ENCODE results near the gene ZNF682.

ZNF682 gene

DNA sequence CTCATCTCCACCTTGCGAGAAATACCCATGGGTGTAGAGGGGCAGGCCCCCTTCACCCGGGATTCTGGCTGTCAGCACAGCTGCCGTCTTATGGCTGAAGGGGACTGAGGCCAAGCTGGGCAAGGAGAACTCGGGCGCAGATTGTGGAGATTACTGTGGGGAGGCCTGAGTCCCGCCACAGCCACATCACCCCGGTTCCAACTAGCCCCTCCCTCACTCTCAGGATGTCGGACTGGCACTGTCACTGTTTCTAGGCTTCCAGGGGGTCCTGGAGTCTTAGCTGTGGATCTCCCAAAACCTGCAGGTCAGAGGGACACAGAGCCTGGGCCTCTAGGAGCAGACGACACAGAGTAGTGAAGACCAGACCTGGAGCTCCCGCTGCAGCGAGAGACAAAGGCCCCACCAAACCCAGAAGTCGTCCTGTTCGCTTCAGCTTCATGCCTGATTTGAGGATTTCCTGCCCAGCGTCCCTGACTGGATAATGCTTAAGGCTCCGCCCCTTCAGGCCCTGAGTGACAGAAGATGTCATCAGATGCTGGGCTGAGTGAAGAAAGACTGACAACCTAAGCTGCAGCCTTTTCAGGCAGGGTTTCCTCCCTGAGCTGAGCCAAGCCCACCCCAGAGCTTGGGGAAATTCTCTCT, 82.8 kb downstream of the ZNF682 start:
- no peak for TF ChIP-seq ZNF2 (tag by site-specific recombination; IDR thresholded peaks at IDR 0.05)
- no peak for TF ChIP-seq ZNF221 (tag by site-specific recombination; IDR thresholded peaks at IDR 0.05; ENCODE audit: borderline replicate concordance)
- TF ChIP-seq, protein P1, sequence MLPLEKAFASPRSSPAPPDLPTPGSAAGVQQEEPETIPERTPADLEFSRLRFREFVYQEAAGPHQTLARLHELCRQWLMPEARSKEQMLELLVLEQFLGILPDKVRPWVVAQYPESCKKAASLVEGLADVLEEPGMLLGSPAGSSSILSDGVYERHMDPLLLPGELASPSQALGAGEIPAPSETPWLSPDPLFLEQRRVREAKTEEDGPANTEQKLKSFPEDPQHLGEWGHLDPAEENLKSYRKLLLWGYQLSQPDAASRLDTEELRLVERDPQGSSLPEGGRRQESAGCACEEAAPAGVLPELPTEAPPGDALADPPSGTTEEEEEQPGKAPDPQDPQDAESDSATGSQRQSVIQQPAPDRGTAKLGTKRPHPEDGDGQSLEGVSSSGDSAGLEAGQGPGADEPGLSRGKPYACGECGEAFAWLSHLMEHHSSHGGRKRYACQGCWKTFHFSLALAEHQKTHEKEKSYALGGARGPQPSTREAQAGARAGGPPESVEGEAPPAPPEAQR (tag by site-specific recombination; IDR thresholded peaks at IDR 0.05): no peak
- Histone ChIP-seq H3K4me1 (ENCODE audit: control insufficient read depth, insufficient read depth, low read length) (no peaks in the 10 kb centered on the region), H3K36me3 (ENCODE audit: control insufficient read depth in 2 of 2, insufficient read depth in 1 of 2, low read length in 2 of 2) (no peaks in the 10 kb centered on the region), H3K27ac (ENCODE audit: extremely low read depth, low read depth, low read length) (no peak overlapping the region), H3K9me3 (ENCODE audit: control insufficient read depth, insufficient read depth, low read depth, low read length) (no peaks in the 10 kb centered on the region), H3K4me3 (ENCODE audit: low read depth, low read length) (no peak overlapping the region)
- ChIA-PET POLR2A (no interaction called here), CTCF (no interaction called here)

DNA sequence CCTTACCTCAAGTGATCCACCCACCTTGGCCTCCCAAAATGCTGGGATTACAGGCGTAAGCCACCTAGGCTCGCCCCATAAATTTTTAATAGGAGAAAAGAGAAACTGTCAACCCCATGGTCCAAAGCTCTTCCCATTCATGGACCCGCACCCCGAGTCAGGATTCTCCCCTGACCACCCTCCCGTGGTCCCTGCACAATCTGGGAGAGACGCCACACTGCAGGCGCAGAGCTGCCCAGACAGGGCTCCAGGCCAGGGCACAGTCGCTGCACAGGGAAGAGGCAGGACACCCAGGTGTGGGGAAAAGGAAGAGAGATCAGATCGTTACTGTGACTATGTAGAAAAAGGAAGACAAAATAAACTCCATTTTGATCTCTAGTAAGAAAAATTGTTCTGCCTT, 84.1 kb downstream of the ZNF682 start:
- Histone ChIP-seq H3K4me1 (ENCODE audit: control insufficient read depth, insufficient read depth, low read length) (no peaks in the 10 kb centered on the region), H3K4me3 (ENCODE audit: low read depth, low read length) (no peak overlapping the region), H3K36me3 (ENCODE audit: control insufficient read depth in 2 of 2, insufficient read depth in 1 of 2, low read length in 2 of 2) (no peaks in the 10 kb centered on the region), H3K9me3 (ENCODE audit: control insufficient read depth, insufficient read depth, low read depth, low read length) (no peaks in the 10 kb centered on the region), H3K27ac (ENCODE audit: extremely low read depth, low read depth, low read length) (no peak overlapping the region)
- ChIA-PET CTCF (no interaction called here), POLR2A (no interaction called here)
- TF ChIP-seq, protein P2, sequence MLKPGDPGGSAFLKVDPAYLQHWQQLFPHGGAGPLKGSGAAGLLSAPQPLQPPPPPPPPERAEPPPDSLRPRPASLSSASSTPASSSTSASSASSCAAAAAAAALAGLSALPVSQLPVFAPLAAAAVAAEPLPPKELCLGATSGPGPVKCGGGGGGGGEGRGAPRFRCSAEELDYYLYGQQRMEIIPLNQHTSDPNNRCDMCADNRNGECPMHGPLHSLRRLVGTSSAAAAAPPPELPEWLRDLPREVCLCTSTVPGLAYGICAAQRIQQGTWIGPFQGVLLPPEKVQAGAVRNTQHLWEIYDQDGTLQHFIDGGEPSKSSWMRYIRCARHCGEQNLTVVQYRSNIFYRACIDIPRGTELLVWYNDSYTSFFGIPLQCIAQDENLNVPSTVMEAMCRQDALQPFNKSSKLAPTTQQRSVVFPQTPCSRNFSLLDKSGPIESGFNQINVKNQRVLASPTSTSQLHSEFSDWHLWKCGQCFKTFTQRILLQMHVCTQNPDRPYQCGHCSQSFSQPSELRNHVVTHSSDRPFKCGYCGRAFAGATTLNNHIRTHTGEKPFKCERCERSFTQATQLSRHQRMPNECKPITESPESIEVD (tag by site-specific recombination; IDR thresholded peaks at IDR 0.05): no peak
- no peak for TF ChIP-seq ZNF768 (tag by site-specific recombination; IDR thresholded peaks at IDR 0.05)
- TF ChIP-seq ZNF837 (tag by site-specific recombination; IDR thresholded peaks at IDR 0.05): no peak
- no peak for TF ChIP-seq ZNF391 (tag by site-specific recombination; IDR thresholded peaks at IDR 0.05; ENCODE audit: borderline replicate concordance, low read depth)
- TF ChIP-seq, protein P3, sequence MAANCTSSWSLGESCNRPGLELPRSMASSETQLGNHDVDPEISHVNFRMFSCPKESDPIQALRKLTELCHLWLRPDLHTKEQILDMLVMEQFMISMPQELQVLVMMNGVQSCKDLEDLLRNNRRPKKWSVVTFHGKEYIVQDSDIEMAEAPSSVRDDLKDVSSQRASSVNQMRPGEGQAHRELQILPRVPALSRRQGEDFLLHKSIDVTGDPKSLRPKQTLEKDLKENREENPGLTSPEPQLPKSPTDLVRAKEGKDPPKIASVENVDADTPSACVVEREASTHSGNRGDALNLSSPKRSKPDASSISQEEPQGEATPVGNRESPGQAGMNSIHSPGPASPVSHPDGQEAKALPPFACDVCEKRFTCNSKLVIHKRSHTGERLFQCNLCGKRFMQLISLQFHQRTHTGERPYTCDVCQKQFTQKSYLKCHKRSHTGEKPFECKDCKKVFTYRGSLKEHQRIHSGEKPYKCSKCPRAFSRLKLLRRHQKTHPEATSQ (tag by site-specific recombination; IDR thresholded peaks at IDR 0.05): no peak
- no peak for TF ChIP-seq ZIC2 (tag by site-specific recombination; IDR thresholded peaks at IDR 0.05)
- TF ChIP-seq ZNF707 (tag by site-specific recombination; IDR thresholded peaks at IDR 0.05): no peak
- TF ChIP-seq ZNF623 (tag by site-specific recombination; IDR thresholded peaks at IDR 0.05): no peak
- TF ChIP-seq, protein P4, sequence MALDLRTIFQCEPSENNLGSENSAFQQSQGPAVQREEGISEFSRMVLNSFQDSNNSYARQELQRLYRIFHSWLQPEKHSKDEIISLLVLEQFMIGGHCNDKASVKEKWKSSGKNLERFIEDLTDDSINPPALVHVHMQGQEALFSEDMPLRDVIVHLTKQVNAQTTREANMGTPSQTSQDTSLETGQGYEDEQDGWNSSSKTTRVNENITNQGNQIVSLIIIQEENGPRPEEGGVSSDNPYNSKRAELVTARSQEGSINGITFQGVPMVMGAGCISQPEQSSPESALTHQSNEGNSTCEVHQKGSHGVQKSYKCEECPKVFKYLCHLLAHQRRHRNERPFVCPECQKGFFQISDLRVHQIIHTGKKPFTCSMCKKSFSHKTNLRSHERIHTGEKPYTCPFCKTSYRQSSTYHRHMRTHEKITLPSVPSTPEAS (tag by site-specific recombination; IDR thresholded peaks at IDR 0.05): no peak
- TF ChIP-seq, protein P5, sequence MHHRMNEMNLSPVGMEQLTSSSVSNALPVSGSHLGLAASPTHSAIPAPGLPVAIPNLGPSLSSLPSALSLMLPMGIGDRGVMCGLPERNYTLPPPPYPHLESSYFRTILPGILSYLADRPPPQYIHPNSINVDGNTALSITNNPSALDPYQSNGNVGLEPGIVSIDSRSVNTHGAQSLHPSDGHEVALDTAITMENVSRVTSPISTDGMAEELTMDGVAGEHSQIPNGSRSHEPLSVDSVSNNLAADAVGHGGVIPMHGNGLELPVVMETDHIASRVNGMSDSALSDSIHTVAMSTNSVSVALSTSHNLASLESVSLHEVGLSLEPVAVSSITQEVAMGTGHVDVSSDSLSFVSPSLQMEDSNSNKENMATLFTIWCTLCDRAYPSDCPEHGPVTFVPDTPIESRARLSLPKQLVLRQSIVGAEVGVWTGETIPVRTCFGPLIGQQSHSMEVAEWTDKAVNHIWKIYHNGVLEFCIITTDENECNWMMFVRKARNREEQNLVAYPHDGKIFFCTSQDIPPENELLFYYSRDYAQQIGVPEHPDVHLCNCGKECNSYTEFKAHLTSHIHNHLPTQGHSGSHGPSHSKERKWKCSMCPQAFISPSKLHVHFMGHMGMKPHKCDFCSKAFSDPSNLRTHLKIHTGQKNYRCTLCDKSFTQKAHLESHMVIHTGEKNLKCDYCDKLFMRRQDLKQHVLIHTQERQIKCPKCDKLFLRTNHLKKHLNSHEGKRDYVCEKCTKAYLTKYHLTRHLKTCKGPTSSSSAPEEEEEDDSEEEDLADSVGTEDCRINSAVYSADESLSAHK (tag by site-specific recombination; IDR thresholded peaks at IDR 0.05): no peak
- no peak for TF ChIP-seq KLF16 (tag by site-specific recombination; IDR thresholded peaks at IDR 0.05)
- TF ChIP-seq, protein P6, sequence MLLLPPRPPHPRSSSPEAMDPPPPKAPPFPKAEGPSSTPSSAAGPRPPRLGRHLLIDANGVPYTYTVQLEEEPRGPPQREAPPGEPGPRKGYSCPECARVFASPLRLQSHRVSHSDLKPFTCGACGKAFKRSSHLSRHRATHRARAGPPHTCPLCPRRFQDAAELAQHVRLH (tag by site-specific recombination; IDR thresholded peaks at IDR 0.05): no peak
- TF ChIP-seq ZNF223 (tag by site-specific recombination; IDR thresholded peaks at IDR 0.05): no peak
- TF ChIP-seq, protein P7, sequence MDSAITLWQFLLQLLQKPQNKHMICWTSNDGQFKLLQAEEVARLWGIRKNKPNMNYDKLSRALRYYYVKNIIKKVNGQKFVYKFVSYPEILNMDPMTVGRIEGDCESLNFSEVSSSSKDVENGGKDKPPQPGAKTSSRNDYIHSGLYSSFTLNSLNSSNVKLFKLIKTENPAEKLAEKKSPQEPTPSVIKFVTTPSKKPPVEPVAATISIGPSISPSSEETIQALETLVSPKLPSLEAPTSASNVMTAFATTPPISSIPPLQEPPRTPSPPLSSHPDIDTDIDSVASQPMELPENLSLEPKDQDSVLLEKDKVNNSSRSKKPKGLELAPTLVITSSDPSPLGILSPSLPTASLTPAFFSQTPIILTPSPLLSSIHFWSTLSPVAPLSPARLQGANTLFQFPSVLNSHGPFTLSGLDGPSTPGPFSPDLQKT (IDR thresholded peaks at IDR 0.05; ENCODE audit: borderline replicate concordance, low read depth, low read length): no peak
- no peak for TF ChIP-seq HOXC10 (CRISPR knock-in tag; IDR thresholded peaks at IDR 0.05)
- TF ChIP-seq, protein P8, sequence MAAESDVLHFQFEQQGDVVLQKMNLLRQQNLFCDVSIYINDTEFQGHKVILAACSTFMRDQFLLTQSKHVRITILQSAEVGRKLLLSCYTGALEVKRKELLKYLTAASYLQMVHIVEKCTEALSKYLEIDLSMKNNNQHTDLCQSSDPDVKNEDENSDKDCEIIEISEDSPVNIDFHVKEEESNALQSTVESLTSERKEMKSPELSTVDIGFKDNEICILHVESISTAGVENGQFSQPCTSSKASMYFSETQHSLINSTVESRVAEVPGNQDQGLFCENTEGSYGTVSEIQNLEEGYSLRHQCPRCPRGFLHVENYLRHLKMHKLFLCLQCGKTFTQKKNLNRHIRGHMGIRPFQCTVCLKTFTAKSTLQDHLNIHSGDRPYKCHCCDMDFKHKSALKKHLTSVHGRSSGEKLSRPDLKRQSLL (tag by site-specific recombination; IDR thresholded peaks at IDR 0.05): no peak
- TF ChIP-seq, protein P9, sequence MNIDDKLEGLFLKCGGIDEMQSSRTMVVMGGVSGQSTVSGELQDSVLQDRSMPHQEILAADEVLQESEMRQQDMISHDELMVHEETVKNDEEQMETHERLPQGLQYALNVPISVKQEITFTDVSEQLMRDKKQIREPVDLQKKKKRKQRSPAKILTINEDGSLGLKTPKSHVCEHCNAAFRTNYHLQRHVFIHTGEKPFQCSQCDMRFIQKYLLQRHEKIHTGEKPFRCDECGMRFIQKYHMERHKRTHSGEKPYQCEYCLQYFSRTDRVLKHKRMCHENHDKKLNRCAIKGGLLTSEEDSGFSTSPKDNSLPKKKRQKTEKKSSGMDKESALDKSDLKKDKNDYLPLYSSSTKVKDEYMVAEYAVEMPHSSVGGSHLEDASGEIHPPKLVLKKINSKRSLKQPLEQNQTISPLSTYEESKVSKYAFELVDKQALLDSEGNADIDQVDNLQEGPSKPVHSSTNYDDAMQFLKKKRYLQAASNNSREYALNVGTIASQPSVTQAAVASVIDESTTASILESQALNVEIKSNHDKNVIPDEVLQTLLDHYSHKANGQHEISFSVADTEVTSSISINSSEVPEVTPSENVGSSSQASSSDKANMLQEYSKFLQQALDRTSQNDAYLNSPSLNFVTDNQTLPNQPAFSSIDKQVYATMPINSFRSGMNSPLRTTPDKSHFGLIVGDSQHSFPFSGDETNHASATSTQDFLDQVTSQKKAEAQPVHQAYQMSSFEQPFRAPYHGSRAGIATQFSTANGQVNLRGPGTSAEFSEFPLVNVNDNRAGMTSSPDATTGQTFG (tag by site-specific recombination; IDR thresholded peaks at IDR 0.05; ENCODE audit: borderline replicate concordance): no peak
- no peak for TF ChIP-seq ZNF654 (tag by site-specific recombination; IDR thresholded peaks at IDR 0.05; ENCODE audit: low read depth)
